Measurements from ENCODE around the gene GHR. TPM values are rescaled to one million over a fixed set of nuclear protein-coding genes. Genes with fewer than 3 reads are reported as not detected.

The GHR gene
- total and polyA plus RNA-seq, 10 of the 15 experiments (the other 5 are each of a cell fraction or from before 2014, with no cell fraction given) = 0.23 to 10.2 (median 0.48) TPM

DNA sequence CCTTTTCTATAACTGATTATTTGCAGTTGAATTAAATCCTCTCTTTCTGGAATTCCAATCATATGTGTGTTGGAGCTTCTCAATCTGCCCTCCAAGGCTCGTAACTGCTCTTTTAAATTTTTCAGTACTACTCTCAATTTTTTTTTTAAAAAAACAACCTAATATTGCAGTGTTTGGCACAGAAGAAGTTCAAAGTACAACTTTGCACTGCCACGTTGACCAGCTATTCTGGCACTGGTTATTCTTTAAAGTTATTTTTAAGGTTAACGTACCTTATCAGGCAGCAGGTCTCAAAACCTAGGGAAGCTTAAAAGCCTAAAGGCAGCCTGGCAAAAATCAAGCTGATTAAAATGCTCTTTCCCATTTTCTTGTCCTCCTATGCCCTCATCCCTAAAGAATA lies 120.5 kb downstream of the GHR start:
- intact Hi-C loops (cut with micrococcal nuclease; ENCODE audit: unreplicated experiment) (no loop called here), in situ Hi-C loops (cut with MboI) (no loop called here)
- no peak for FAIRE-seq
- H3K4me1 ChIP-seq (ENCODE audit: control insufficient read depth, insufficient read depth, low read length) = no peaks in the 10 kb centered on the region
- ChIA-PET SMC1A (ENCODE audit: uncharacterized antibody, unreplicated experiment) (interaction anchor here (1.0 to 1.7 kb wide), 2 partner anchors 14 to 18 kb away, joined by 3 to 4 read pairs; no protein-coding TSS in a partner anchor), POLR2A (no interaction called here), RAD21 (ENCODE audit: unreplicated experiment) (no interaction called here), CTCF (interaction anchor here (1.6 kb wide), 1 partner anchor 23 kb away, joined by 4 read pairs; no protein-coding TSS in a partner anchor)
- H4K20me1 ChIP-seq (ENCODE audit: control insufficient read depth, insufficient read depth) = no peaks in the 10 kb centered on the region
- no peaks in the 10 kb centered on the region for H3K36me3 ChIP-seq (ENCODE audit: control insufficient read depth in 2 of 2, insufficient read depth in 2 of 2, low read length in 1 of 2)
- H3K4me2 ChIP-seq (ENCODE audit: control insufficient read depth, insufficient read depth) = no peak overlapping the region
- no TSS peak for BruUV-seq (replicated peaks)
- no peak overlapping the region for H3K4me3 ChIP-seq
- H3K79me2 ChIP-seq (ENCODE audit: control insufficient read depth, insufficient read depth, low read length) = no peaks in the 10 kb centered on the region
- no peaks in the 10 kb centered on the region for H3K9me3 ChIP-seq (replicated peaks; ENCODE audit: control insufficient read depth, insufficient read depth, low read length)
- H3K27me3 ChIP-seq (replicated peaks in 1 of 2; ENCODE audit: control insufficient read depth in 2 of 2, insufficient read depth in 2 of 2, low read length in 1 of 2) = no peaks in the 10 kb centered on the region
- H3K9ac ChIP-seq (ENCODE audit: control insufficient read depth, insufficient read depth, low read length) = no peak overlapping the region
- 35% methylated on average over 3 of the region's 3 CpGs for WGBS (ENCODE audit: insufficient coverage, insufficient replicate concordance, low lambda C conversion rate, missing lambda C conversion rate)
- TF ChIP-seq CREB1 (IDR thresholded peaks at IDR 0.05; ENCODE audit: low read depth) = no peak
- no peak for TF ChIP-seq SMAD5 (IDR thresholded peaks at IDR 0.05; ENCODE audit: low read depth)
- ATAC-seq = no peak
- DNase-seq (ENCODE audit: low read depth, low spot score) = no peak
- no peak overlapping the region for H3K27ac ChIP-seq (ENCODE audit: control insufficient read depth, insufficient read depth)
- H2AFZ ChIP-seq (ENCODE audit: control insufficient read depth, low read depth, low read length) = no peak overlapping the region

DNA sequence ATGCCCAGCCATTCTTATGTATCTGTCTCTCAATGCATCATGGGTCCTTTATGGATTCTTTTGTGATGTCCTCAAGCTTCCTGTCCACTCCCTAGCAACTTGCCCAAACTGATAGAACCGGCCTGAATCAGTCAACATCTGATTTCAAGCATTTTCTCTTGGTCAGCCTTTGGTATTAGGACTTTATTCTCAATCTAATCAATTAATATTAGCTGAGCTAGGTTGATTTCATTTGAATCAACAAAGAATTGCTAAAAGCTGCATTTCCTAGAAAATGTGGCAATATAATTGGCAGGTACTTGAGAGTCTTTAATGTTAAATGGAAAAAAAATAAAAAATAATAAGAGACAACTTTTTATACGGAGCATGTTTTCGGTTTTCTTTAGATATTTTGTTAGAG lies 121.8 kb downstream of the GHR start:
- no peak overlapping the region for H3K9ac ChIP-seq (ENCODE audit: control insufficient read depth, insufficient read depth, low read length)
- RAD21 ChIA-PET (ENCODE audit: unreplicated experiment) = interaction anchor here (1.0 kb wide), 1 partner anchor 44 kb away, joined by 3 read pairs; no protein-coding TSS in a partner anchor
- H3K27me3 ChIP-seq (replicated peaks in 1 of 2; ENCODE audit: control insufficient read depth in 2 of 2, insufficient read depth in 2 of 2, low read length in 1 of 2) = no peaks in the 10 kb centered on the region
- CTCF ChIA-PET = interaction anchor here (1.2 to 1.6 kb wide), 2 partner anchors 24 to 122 kb away, joined by 3 to 4 read pairs; no protein-coding TSS in a partner anchor
- no peak overlapping the region for H2AFZ ChIP-seq (ENCODE audit: control insufficient read depth, low read depth, low read length)
- DNase-seq (ENCODE audit: low read depth, low spot score) = no peak
- no peak for FAIRE-seq
- no peak for ATAC-seq
- H3K4me2 ChIP-seq (ENCODE audit: control insufficient read depth, insufficient read depth) = no peak overlapping the region
- in situ Hi-C loops (cut with MboI) = no loop called here
- H3K4me3 ChIP-seq = no peak overlapping the region
- H3K4me1 ChIP-seq (ENCODE audit: control insufficient read depth, insufficient read depth, low read length) = no peaks in the 10 kb centered on the region
- no peak overlapping the region for H3K27ac ChIP-seq (ENCODE audit: control insufficient read depth, insufficient read depth)
- intact Hi-C loops (cut with micrococcal nuclease; ENCODE audit: unreplicated experiment) = no loop called here
- POLR2A ChIA-PET = interaction anchor here (0.6 to 1.5 kb wide), 3 partner anchors 14 to 216 kb away, joined by 3 to 4 read pairs (median 3); no protein-coding TSS in a partner anchor
- BruUV-seq (replicated peaks) = no TSS peak
- SMC1A ChIA-PET (ENCODE audit: uncharacterized antibody, unreplicated experiment) = interaction anchor here (1.0 to 1.9 kb wide), 5 partner anchors 10 to 72 kb away, joined by 3 to 5 read pairs (median 3); no protein-coding TSS in a partner anchor
- H3K79me2 ChIP-seq (ENCODE audit: control insufficient read depth, insufficient read depth, low read length) = no peaks in the 10 kb centered on the region
- H4K20me1 ChIP-seq (ENCODE audit: control insufficient read depth, insufficient read depth) = no peaks in the 10 kb centered on the region
- no peaks in the 10 kb centered on the region for H3K36me3 ChIP-seq (ENCODE audit: control insufficient read depth in 2 of 2, insufficient read depth in 2 of 2, low read length in 1 of 2)
- H3K9me3 ChIP-seq (replicated peaks; ENCODE audit: control insufficient read depth, insufficient read depth, low read length) = no peaks in the 10 kb centered on the region
- WGBS (ENCODE audit: insufficient coverage, insufficient replicate concordance, low lambda C conversion rate, missing lambda C conversion rate) = 53% methylated on average over 3 of the region's 3 CpGs
- TF ChIP-seq, protein P1, sequence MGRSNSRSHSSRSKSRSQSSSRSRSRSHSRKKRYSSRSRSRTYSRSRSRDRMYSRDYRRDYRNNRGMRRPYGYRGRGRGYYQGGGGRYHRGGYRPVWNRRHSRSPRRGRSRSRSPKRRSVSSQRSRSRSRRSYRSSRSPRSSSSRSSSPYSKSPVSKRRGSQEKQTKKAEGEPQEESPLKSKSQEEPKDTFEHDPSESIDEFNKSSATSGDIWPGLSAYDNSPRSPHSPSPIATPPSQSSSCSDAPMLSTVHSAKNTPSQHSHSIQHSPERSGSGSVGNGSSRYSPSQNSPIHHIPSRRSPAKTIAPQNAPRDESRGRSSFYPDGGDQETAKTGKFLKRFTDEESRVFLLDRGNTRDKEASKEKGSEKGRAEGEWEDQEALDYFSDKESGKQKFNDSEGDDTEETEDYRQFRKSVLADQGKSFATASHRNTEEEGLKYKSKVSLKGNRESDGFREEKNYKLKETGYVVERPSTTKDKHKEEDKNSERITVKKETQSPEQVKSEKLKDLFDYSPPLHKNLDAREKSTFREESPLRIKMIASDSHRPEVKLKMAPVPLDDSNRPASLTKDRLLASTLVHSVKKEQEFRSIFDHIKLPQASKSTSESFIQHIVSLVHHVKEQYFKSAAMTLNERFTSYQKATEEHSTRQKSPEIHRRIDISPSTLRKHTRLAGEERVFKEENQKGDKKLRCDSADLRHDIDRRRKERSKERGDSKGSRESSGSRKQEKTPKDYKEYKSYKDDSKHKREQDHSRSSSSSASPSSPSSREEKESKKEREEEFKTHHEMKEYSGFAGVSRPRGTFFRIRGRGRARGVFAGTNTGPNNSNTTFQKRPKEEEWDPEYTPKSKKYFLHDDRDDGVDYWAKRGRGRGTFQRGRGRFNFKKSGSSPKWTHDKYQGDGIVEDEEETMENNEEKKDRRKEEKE (IDR thresholded peaks at IDR 0.05) = no peak
- TF ChIP-seq RELA (IDR thresholded peaks at IDR 0.05; ENCODE audit: borderline replicate concordance, partially characterized antibody) (no peak), RUNX3 (IDR thresholded peaks at IDR 0.05; ENCODE audit: low read length) (no peak), SMARCA5 (IDR thresholded peaks at IDR 0.05) (no peak), TBL1XR1 (IDR thresholded peaks at IDR 0.05; ENCODE audit: low read depth, low read length) (no peak), RBBP5 (conservative IDR thresholded peaks at IDR 0.05) (no peak), EP300 (IDR thresholded peaks at IDR 0.05; ENCODE audit: borderline replicate concordance in 1 of 2, control insufficient read depth in 1 of 2, low read depth in 2 of 2, low read length in 2 of 2) (no peak), SPI1 (IDR thresholded peaks at IDR 0.05; ENCODE audit: borderline replicate concordance, insufficient read depth, low read depth, low read length) (no peak), ZNF217 (IDR thresholded peaks at IDR 0.05) (no peak)
- TF ChIP-seq, protein P2, sequence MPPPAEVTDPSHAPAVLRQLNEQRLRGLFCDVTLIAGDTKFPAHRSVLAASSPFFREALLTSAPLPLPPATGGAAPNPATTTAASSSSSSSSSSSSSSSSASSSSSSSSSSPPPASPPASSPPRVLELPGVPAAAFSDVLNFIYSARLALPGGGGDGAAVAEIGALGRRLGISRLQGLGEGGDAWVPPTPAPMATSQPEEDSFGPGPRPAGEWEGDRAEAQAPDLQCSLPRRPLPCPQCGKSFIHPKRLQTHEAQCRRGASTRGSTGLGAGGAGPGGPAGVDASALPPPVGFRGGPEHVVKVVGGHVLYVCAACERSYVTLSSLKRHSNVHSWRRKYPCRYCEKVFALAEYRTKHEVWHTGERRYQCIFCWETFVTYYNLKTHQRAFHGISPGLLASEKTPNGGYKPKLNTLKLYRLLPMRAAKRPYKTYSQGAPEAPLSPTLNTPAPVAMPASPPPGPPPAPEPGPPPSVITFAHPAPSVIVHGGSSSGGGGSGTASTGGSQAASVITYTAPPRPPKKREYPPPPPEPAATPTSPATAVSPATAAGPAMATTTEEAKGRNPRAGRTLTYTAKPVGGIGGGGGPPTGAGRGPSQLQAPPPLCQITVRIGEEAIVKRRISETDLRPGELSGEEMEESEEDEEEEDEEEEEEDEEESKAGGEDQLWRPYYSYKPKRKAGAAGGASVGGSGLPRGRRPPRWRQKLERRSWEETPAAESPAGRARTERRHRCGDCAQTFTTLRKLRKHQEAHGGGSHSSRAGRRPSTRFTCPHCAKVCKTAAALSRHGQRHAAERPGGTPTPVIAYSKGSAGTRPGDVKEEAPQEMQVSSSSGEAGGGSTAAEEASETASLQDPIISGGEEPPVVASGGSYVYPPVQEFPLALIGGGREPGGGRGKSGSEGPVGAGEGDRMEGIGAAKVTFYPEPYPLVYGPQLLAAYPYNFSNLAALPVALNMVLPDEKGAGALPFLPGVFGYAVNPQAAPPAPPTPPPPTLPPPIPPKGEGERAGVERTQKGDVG (CRISPR knock-in tag; IDR thresholded peaks at IDR 0.05) = no peak

All from GM12878 (cell line).